Retinal pigment epithelial cell (primary cell): ENCODE data around the gene ENO2.

Experiments used
- DNase-seq: peaks from one replicate; pipeline ENCODE4 v3.0.0-alpha.2; 2010; ENCODE audit warnings: low read depth
- H3K4me3 ChIP-seq: 2 replicates; pipeline ENCODE4 v1.5.1; 2011; ENCODE audit warnings: mild to moderate bottlenecking, low read length, control low read depth, moderate library complexity
- TF ChIP-seq, protein P1 (sequence below): conservative IDR thresholded peaks from 2 replicates; pipeline ENCODE4 v1.5.1; 2011; ENCODE audit warnings: low read depth, low read length, control low read depth, inconsistent platforms

ENO2 gene

GRCh38 chr12:6970096-6970527 lies 55.7 kb downstream of the ENO2 start:
- no peak for DNase-seq
- TF ChIP-seq, protein P1, sequence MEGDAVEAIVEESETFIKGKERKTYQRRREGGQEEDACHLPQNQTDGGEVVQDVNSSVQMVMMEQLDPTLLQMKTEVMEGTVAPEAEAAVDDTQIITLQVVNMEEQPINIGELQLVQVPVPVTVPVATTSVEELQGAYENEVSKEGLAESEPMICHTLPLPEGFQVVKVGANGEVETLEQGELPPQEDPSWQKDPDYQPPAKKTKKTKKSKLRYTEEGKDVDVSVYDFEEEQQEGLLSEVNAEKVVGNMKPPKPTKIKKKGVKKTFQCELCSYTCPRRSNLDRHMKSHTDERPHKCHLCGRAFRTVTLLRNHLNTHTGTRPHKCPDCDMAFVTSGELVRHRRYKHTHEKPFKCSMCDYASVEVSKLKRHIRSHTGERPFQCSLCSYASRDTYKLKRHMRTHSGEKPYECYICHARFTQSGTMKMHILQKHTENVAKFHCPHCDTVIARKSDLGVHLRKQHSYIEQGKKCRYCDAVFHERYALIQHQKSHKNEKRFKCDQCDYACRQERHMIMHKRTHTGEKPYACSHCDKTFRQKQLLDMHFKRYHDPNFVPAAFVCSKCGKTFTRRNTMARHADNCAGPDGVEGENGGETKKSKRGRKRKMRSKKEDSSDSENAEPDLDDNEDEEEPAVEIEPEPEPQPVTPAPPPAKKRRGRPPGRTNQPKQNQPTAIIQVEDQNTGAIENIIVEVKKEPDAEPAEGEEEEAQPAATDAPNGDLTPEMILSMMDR: no peak
- peak overlapping the region; percentile 100 for H3K4me3 ChIP-seq
